Muscle of back (tissue), 13 donors: ENCODE data around the gene DOCK7. TPM values are rescaled to one million over a fixed set of nuclear protein-coding genes. Genes with fewer than 3 reads are reported as not detected.
"Not testable (repeated sequence)": the region's sequence is repeated elsewhere in the genome, so short reads cannot be mapped to it uniquely, and the experiment has no call there.

Experiments used
- DNase-seq, 3 donors: peaks; one replicate each; pipeline versions ENCODE4 v3.0.0 to v3.0.0-alpha.2; 2013
- long read RNA-seq, 9 donors: transcript quantifications; one replicate each; lab custom pipeline, GENCODE V29; 2026
- polyA plus RNA-seq, 10 donors: library from polyadenylated mRNA; unstranded; fragments of 120-200 nt; gene quantifications; one replicate each; pipeline ENCODE4 v1.2.1, GENCODE V29; 2013; ENCODE audit not compliant: insufficient read length in 10 of 10

Gene DOCK7, protein sequence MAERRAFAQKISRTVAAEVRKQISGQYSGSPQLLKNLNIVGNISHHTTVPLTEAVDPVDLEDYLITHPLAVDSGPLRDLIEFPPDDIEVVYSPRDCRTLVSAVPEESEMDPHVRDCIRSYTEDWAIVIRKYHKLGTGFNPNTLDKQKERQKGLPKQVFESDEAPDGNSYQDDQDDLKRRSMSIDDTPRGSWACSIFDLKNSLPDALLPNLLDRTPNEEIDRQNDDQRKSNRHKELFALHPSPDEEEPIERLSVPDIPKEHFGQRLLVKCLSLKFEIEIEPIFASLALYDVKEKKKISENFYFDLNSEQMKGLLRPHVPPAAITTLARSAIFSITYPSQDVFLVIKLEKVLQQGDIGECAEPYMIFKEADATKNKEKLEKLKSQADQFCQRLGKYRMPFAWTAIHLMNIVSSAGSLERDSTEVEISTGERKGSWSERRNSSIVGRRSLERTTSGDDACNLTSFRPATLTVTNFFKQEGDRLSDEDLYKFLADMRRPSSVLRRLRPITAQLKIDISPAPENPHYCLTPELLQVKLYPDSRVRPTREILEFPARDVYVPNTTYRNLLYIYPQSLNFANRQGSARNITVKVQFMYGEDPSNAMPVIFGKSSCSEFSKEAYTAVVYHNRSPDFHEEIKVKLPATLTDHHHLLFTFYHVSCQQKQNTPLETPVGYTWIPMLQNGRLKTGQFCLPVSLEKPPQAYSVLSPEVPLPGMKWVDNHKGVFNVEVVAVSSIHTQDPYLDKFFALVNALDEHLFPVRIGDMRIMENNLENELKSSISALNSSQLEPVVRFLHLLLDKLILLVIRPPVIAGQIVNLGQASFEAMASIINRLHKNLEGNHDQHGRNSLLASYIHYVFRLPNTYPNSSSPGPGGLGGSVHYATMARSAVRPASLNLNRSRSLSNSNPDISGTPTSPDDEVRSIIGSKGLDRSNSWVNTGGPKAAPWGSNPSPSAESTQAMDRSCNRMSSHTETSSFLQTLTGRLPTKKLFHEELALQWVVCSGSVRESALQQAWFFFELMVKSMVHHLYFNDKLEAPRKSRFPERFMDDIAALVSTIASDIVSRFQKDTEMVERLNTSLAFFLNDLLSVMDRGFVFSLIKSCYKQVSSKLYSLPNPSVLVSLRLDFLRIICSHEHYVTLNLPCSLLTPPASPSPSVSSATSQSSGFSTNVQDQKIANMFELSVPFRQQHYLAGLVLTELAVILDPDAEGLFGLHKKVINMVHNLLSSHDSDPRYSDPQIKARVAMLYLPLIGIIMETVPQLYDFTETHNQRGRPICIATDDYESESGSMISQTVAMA (N-terminal part only)
- 10 to 100 TPM; 29.3 to 39.5 (median 35.3) TPM for polyA plus RNA-seq
- long read RNA-seq, donor 1, result 0 reads
- long read RNA-seq, donor 2, partial matches to known transcripts, result 0 of 1 reads
- long read RNA-seq, donor 2, other reads (novel, unspliced or antisense), result 0 of 1 reads
- long read RNA-seq, donor 3, result 0 reads
- long read RNA-seq, donor 4, partial matches to known transcripts, result 0 of 1 reads
- long read RNA-seq, donor 4, other reads (novel, unspliced or antisense), result 0 of 1 reads
- long read RNA-seq, donor 5, partial matches to known transcripts, result 6 of 9 reads
- long read RNA-seq, donor 5, other reads (novel, unspliced or antisense), result 0 of 9 reads
- long read RNA-seq, donor 6, full-length matches to known transcripts, result 5 of 5 reads
- long read RNA-seq, donor 6, partial matches to known transcripts, result 0 of 5 reads
- long read RNA-seq, donor 6, other reads (novel, unspliced or antisense), result 0 of 5 reads
- long read RNA-seq, donor 7, partial matches to known transcripts, result 0 of 3 reads
- long read RNA-seq, donor 7, other reads (novel, unspliced or antisense), result 0 of 3 reads
- long read RNA-seq, donor 8, full-length matches to known transcripts, result 2 of 2 reads
- long read RNA-seq, donor 8, partial matches to known transcripts, result 0 of 2 reads
- long read RNA-seq, donor 8, other reads (novel, unspliced or antisense), result 0 of 2 reads
- long read RNA-seq, donor 9, partial matches to known transcripts, result 0 of 1 reads
- long read RNA-seq, donor 9, other reads (novel, unspliced or antisense), result 0 of 1 reads

DNA sequence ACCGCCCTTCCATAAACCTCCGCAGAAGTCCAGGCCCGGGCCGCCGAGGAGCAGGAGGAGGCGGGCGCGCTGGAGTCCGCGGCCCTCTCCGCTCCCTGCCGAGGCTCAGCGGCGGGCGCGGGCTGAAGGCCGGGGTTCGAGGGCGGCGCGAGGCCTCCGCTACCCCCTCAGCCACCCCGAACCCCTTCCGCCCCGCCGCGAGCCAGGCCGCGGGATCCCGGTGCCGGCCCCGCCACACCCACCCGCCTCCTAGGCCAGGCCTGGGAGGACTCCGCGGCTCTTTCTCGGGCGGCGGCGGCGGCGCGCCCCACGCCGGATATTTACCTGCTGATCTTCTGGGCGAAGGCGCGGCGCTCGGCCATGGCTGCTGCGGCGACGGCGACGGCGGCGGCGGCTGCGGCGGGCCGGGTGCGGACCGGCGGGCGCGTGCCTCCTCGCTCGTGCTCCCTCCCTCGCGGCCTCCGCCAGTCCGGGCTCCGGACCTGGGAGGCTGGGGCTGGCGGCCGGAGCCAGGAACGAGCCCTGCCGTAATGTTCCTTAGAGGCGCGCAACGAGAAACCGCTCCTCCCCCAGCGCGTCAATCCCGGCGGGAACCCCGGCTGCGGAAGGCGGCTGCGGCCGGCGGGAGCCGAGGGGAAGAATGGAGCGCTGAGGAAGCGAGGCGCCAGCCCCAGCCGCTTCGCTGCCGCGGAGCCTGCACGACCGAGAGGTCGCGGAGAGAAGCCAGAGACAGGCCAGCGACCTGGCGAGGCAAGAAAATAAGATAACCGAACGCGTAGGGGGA is at the start of gene DOCK7:
TSS of gene DOCK7 (minus strand) at position 484 of the 784 bp plus-strand sequence. CDS start at position 362, 122 bp downstream.
- DNase-seq, result peak; percentile 79 to 93 (median 85)

DNA sequence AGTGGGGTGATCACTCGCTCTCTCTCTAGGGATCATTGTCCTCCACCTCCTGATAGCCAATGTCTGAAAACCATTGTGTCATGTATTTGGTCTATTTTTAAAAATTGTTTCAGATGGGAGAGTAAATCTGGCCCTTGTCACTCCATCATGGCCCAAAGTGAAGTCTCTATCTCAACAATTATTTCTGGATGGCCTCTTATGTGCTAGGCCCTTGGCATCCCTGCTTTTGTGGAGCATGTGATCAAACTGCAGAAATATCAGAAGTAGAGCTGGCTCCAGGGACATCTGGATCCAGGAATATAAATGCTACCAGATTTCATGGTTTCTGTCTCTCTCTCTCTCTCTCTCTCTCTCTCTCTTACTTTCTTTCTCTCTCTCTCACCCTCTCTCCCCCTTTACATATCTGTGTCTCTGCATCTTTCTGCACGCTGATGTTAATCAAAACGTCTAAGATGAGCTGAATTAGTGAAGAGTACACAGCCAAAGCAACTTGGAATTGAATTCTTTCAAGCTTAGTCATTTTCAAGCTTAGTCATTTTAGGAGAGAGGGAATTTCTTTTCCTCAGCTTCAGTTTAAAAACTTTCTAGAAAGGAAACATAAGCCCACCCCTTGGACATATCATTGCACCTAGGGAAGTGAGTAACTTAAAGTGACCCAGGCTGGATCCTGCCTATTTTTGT is 47.4 kb upstream of the DOCK7 start:
- peak; percentile 53 to 73 (median 63) for DNase-seq

DNA sequence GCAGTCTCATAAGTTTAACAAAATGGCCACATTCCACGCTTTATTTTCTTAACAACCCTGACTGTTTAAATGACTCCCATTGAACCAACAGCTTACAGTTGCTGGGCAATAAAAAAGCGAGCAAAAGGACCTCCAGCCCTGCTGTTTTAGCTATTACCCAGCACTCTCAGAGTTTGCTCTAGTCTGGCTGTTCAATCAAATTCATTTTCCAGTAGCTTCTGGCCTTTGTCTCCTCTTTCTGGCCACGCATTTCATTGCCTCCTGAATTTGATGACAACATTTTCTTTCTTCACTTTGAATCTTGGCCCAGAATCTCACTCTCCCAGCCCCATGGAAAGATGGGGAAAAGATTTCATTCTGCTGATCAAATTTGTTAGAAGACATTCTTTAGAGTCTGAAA is 44.1 kb upstream of the DOCK7 start:
- peak in 2 of 3 donors; percentile 70 to 81 for DNase-seq

DNA sequence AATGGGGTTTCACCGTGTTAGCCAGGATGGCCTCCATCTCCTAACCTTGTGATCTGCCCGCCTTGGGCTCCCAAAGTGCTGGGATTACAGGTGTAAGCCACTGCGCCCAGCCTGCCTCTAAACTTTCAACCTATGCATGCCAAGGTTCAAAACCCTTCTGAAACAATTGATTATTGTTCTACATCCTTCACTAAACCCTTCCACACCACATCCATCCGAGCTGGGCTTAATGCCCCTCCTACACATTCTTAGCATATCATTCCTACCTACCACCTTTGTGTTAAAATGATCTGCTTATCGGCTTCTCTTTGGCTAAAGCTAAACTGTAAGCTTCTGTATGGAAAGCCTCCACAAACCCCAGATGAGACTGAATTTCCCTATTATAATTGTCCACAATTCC is 40.8 kb upstream of the DOCK7 start:
- no peak for DNase-seq

DNA sequence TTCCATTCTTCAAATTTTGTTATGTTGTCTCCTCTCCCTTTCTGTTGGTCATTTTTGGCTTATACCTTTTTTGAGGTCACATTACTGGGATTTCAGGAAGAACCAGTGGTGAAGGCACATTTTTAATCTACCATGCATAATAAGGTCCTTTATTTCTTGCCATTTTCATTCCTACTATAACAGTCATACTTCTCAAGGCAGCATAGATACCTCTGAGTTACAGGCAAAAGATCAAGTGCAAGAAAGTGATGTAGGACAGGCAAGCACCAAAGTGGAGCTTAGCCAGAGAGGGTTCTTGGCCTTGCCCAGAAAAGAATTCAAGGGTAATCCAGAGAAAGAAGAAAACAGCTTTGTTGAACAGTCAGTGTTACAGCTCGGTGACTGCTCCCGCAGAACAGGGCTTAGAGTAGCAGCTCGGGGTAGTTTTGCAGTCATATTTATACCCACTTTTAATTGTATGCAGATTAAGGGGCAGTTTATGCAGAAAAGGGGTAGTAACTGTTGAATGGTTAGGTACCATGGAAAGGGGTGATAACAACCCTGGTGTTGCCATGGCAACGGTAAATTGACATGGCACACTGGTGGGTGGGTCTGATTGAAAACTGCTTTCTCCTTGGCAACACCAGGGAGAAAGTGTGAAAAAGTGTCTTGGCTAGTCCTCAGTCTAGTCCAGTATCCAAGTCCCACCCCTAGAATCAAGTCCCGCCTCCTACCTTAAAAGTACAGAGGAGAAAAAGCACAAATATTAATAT is 39.6 kb upstream of the DOCK7 start:
- no peak for DNase-seq

DNA sequence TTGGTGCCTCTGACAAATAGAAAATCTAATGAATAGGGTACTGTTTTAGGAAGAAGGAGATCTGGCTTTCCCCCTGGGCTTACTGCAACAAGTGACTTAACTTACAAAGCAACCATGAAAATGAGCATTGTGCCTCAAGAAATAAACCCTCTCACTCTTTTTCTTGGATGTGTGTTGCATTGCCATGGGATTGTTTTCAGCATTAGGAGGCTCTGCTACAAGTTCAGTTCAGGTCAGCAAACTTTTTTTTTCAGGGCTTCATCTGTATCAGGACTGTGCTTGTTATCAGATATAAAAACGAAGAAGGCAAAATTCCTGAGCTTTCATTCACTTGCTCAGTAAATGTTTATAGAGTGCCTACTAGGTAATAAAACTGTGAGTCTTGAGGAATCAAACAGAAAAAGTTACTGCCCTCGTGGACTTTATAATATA is 37.8 kb upstream of the DOCK7 start:
- DNase-seq, result peak in 1 of 3 donors; percentile 13

DNA sequence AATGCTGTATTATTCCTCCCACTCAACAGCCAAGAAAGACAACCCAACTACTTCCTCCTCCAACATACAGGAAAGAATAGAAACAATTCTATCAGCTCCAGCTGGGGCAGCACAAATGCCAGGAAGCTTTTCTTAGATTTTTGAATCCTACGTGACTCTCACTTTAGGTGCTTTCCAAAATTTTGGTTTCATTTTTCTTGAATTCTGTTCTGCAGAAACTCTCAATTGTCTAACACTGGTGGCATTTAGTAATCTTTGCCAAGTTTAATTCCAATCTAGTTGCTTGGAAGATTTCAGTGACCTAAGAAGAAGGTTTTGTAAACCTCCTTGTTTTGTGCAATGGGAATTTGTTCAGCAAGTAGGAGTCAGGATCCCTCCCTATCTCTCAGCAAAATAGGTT is 37.1 kb upstream of the DOCK7 start:
- peak in 1 of 3 donors; percentile 52 for DNase-seq

DNA sequence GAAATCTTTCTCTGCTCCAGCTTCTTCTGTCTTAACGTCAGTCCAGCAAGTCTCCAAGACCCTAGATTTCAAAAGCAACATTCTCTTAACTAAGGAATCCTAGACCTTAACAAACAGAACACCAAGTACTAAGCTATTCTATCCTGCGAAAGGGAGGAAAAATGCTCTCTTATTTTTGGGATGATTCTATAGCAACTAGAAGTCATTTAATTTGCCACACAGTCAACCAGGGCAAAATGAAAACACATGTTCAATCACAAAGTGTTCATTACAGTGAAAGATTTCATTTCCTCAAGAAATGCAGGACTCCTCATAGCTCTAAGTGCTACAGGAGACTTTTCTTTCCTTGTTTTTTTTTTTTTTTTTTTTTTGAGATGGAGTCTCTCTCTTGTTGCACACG is 36.2 kb upstream of the DOCK7 start:
- DNase-seq, result no peak

DNA sequence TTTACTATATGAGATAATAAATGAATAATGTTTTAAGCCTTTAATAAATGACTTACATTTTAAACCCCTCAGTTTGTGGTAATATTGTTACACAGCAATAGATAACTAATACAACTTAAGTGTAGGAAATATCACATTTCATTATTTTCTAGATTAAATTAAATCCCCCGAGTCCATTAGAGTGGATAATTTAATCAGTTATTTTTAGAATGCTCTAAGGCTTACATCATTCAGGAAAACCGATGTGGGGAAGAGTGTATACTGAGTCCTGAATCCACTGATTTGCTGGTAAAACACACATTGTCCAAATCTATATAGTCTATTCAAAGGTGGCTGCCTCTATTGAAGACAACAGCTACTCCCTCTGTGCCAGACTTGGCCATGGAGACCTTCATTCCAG is 35.7 kb upstream of the DOCK7 start:
- DNase-seq, result no peak

DNA sequence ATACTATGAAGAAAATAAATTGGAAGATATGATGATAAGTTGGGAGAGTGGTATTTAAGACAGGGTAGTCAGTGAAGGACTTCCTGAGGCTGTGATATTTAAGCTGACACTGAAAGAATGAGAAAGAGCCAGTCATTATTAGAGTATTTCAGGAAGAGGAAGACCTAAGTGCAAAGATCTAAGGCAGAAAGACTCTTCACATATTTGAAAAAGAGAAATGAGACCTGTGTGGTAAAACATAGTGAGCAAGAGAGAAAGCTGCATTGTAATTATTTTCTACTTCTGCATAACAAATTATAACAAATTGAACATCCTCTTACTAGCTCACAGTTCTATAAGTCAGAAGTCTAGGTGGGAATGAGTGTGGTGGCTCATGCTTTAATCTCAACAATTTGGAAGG is 34.6 kb upstream of the DOCK7 start:
- DNase-seq, result no peak

DNA sequence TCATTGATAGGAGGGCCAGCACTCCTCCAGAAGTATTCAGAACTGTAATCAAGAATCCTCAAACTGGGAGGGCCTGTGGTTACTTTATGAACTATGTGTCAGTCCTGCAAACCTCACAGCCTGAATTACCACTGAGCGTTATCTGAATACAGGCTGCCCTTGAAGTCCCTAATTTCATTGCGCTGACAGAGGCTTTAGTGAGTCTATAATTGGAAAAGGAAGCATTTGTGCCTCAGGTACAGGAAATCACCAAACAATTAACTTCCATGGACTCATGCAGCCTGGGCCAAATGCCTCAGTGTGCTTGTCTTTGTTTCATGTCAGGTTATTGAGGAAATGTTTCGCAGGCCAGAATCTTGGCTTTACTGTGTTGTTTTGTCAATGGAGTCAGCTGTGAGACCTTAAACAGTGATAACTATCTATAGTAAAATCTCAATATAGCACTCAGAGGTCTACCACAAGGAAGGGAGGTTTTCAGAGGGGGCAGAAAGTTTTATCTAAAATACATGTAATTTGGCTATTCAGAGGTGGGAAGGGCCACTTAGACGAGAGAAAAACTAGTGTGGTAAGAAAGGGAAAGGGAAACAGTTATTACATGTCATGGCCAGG is 32.9 kb upstream of the DOCK7 start:
- DNase-seq, result peak in 1 of 3 donors; percentile 16

DNA sequence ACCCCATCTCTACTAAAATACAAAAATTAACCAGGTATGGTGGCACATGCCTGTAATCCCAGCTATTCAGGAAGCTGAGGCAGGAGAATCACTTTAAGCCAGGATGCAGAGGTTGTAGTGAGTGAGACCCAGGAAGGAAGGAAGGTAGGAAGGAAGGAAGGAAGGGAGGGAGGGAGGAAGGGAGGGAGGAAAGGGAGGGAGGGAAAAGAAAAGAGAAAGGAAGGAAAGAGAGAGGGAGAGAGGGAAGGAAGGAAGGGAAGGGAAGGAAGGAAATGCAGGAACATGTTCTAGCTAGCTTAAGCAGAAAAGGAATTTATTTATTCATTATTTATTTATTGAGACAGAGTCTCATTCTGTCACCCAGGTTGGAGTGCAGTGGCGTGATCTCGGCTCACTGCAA is 30.2 kb upstream of the DOCK7 start:
- DNase-seq, result not testable (repeated sequence)

DNA sequence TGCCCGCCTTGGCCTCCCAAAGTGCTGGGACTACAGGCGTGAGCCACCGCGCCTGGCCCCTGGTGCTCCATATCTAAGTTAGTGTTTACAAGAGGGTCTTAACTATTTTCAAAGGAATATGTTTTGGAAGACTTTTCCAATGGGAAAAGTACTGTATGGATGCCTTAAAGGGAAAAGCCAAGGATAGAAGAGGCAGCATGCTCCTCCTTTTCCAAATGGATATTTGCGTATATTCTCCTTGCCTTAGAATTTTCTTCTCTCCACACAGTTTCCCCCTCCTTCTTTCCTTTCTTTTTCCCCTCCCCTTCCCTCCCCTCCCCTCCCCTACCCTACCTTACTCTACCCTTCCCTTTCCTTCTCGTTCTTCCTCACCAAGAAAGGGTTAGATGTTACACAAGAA is 29.3 kb upstream of the DOCK7 start:
- no peak for DNase-seq

DNA sequence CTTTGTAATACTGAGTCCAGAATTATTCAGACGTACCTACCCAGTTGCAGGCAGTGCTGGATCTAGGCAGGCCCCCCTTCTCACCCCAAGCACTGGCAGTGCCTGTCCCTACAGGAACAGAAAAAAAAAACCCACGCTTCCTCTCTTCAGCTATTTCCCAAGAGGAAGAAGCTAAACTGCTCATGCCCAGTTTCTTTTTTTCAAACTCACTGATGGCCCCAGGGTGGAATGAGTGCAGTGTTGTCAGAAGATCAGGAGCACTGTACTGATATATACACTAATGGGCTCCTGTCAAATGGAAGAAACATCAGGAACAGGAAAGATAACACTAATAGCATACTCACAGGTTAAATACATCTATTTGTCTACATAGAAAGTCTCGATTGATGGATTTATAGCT is 28.2 kb upstream of the DOCK7 start:
- DNase-seq, result peak in 1 of 3 donors; percentile 8

DNA sequence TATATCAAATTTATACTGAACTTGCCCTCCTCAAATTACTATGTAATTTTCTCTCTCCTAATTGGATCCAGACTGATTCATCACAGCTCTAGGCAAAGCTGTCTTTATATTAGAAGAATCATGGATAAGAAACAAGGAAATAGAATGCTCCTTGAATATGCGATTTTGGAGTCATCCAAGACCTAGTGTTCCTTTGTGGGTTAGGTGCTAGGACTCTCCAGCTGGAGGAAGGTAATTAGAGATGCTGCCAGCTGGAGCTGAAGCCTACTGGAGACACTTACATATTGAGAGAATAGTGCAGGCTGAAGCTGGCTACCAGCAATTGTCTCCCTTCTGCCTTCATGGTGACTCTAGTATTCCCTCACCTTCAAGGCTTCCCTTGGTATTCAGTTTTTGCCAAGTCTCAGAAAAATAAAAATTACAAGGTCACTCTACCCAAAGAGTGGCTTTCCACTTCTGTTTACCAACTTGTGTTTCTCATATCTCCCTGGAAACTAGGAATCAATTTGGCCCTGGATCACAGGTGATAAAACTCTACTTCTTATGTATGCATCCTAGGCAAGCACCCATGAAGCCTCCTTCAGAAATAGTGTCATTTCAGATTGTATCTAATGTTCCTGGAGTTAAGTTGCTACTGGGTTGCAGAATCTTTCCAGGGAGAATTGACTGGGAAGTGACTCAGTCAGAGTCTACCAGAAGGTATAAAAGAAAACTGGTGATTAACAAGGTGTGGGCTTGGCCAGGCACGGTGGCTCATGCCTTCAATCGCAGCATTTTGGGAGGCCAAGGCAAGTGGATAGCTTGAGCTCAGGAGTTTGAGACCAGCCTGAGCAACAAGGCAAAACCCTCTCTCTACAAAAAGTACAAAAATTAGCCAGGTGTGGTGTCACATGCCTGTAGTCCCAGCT is 24.4 kb upstream of the DOCK7 start:
- no peak for DNase-seq

DNA sequence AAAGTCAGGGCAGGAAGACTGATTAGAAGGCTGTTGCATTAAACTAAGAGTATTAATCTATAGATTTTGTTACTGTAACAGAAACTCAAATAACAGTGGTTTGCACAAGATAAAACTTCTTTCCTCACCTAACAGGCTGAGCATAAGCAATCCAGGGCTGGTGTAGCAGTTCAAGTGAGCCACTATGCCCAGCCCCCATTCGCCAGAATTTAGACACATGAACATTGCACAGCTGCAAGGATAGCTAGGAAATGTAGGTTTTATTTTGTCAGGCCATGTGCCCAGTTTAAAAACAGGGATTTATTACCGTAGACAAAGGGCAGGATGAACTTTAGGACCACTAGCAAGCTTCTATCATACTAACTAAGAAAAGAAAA is 19.5 kb upstream of the DOCK7 start:
- no peak for DNase-seq
